Measurements from ENCODE around the gene HNRNPL.
A peak's percentile ranks its signal among the peaks of the same experiment; 100 is the strongest.

HNRNPL gene

DNA sequence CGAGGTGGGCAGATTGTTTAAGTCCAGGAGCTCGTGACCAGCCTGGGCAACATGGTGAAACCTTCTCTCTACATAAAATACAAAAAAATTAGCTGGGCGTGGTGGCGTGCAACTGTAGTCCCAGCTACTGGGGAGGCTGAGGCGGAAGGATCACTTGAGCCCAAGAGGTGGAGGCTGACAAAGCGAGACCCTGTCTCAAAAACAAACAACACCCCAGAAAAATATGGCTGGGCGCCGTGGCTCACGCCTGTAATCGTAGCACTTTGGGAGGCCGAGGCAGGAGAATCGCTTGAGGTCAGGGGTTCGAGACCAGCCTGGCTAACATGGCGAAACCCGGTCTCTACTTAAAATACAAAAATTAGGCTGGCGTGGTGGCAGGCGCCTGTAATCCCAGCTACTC lies 3.4 kb upstream of the HNRNPL start:
- TF ChIP-seq, protein P1, sequence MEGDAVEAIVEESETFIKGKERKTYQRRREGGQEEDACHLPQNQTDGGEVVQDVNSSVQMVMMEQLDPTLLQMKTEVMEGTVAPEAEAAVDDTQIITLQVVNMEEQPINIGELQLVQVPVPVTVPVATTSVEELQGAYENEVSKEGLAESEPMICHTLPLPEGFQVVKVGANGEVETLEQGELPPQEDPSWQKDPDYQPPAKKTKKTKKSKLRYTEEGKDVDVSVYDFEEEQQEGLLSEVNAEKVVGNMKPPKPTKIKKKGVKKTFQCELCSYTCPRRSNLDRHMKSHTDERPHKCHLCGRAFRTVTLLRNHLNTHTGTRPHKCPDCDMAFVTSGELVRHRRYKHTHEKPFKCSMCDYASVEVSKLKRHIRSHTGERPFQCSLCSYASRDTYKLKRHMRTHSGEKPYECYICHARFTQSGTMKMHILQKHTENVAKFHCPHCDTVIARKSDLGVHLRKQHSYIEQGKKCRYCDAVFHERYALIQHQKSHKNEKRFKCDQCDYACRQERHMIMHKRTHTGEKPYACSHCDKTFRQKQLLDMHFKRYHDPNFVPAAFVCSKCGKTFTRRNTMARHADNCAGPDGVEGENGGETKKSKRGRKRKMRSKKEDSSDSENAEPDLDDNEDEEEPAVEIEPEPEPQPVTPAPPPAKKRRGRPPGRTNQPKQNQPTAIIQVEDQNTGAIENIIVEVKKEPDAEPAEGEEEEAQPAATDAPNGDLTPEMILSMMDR (IDR thresholded peaks at IDR 0.05; ENCODE audit: extremely low read depth, missing control alignments) = no peak
- no peak for DNase-seq (ENCODE audit: low spot score)

DNA sequence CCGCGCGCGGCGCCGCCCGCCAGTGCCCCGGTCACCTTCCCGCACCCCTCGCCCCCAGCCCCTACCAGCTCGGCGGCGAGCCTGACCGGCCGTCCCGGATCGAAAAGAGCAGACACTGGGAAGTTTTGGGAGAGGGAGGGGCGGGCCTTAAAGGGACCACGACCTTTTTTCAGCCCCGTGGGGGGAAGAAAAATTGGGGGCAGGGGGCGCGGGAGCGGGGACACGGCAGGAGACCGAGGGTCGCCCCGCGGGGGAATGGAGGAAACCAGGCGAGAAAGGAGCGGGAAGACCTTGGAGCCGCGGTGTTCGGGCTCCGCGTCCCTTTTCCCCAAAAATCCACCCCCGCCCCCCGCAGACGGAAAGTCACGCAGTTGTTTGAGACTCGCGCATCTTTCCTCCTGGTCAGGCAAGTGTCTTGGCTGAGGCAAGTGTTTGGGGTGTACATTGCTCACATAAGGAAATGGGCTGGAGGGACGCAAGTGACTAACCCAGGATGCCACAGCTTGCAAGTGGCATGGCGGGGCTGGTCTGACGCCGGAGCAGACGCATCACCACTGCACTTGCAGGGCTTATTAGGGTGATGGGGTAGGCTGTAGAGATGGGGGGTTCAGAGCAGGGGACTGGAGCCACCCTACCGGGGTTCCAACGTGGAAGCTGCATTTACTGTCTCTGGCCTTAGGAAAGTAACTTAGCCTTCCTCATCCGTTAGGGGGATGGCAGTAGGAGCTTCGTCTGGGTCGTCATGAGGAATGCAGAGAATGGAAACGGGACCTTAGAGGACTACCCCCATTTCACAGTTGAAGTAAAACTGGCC lies 2.7 kb upstream of the HNRNPL start:
- TF ChIP-seq, protein P1 (IDR thresholded peaks at IDR 0.05; ENCODE audit: extremely low read depth, missing control alignments) = no peak
- DNase-seq (ENCODE audit: low spot score) = peak; percentile 52

DNA sequence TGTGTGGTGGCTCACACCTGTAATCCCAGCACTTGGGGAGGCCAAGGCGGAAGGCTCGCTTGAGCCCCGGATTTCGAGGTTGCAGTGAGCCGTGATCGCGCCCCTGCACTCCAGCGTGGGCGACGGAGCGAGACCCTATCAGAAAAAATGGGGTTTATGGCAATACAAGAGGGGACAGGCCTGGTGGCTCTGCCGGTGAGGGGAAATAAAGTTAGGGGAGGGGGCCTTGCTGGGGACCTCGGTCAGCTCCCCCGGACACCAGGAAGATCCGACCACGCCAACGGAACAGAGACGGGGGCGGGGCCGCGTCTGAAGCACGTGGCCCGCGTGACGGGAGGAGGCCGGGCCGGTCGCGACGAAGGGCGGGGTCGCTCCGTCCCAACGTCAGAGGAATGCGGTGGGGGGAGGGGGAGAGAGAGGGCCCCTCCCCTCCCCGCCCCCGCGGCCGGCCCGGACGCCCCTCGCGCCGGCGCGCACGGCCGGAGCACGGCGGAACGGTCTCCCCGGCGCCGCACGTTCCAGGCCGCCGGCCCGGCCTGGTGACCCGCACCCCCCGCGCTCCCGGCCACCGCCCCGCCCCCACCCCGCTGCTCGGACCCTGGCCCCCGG lies 1.9 kb upstream of the HNRNPL start:
- TF ChIP-seq, protein P1 (IDR thresholded peaks at IDR 0.05; ENCODE audit: extremely low read depth, missing control alignments) = no peak

DNA sequence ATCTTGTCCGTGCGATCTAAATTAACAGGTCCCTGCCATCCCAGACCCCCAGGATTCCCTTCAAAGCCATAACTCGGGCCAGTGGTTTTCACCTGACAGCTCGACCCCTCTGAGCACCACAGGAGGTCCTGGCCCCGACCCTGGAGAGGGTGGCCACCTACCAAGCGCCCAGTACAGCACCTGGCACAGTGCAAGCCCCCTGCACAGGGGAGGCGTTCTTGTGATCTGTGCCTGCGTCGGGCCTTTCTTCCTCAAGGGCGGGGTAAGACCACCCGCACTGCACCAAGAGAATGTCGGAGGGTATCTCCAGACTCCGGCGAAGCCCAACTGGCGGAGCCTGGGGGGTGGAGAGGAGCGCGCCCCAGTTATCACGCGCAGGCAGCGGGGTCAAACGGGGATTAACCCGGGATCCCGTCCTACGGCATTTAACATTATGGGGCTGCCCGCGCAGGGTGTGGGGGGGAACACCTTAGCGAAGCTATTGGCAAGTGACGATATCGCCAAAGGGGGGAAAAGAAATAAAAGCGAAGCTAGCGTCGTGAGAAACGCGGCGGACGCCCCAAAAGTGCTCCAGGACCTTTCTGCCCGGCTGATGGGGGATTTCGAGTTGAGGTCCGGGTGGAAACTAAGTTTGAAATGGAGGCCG lies 1.3 kb upstream of the HNRNPL start:
- TF ChIP-seq, protein P1 (IDR thresholded peaks at IDR 0.05; ENCODE audit: extremely low read depth, missing control alignments) = no peak
- DNase-seq (ENCODE audit: low spot score) = no peak

More for the DNA sequence above, 1.9 kb upstream of the HNRNPL start:
- peak; percentile 97 for DNase-seq (ENCODE audit: low spot score)

DNA sequence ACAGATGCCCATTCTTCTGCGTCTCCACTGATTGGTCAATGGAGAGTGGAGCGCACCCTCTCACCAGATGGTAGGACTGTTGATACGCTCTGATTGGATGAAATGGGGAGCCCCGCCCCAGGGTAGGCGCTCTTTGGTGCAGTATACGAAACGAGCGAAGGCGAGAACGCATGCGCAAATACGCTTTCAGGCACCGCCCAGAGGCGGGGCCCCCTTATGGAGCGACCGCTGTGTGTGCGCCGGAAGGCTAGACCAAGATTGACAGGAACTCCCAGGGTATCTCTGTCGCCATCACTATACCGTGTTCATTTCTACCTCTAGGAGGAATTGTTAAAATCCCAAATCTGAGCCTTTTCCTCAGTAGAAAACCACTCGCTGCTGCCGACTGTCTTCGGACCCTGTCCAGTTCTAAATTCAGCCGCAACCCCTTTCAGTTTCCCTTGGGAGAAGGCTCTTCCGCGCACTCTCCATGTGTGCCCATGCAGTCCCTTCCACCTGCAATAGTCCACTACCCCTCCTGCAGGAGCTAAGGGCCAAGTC lies 720 bp upstream of the HNRNPL start:
- TF ChIP-seq, protein P1 (IDR thresholded peaks at IDR 0.05; ENCODE audit: extremely low read depth, missing control alignments) = no peak
- DNase-seq (ENCODE audit: low spot score) = peak; percentile 96

DNA sequence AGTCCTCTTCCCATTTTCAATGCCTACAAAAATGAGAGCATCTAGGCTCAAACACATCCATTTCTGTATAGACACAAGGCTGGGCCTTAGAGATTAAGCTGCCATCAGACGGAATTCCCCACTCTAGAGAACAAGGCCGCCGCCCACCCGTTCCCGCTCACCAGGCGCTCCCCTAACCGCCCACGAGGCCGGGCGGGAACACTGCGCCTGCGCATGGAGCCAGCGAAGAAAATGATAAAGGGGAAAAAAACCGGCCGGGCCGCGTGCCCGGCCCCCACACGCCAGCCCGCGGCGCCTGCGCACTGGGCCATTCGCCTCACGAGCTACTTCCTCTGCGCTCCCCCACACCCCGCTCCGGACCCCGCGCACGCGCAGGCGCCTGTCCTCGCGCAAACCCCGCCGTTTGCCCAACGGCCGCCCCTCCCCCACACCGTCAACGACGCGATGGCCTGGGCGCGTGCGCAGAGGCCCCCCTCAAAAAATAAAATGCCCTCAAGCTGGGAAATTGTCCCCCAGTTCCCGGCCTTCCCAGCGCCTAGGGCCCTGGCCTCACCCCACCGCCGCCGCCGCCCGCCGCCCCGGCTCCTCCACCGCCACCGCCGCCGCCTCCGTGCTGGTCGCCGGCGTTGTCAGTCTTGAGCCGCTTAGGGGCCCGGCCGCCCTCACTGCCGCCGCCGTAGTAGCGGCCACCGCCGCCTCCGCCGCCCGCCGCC lies 483 bp downstream of the HNRNPL start:
- DNase-seq (ENCODE audit: low spot score) = peak; percentile 97
- TF ChIP-seq, protein P1 (IDR thresholded peaks at IDR 0.05; ENCODE audit: extremely low read depth, missing control alignments) = no peak
